Activated CD8-positive, alpha-beta memory T cell treated with anti-CD3 and anti-CD28 coated beads, Interleukin-2, amount 10 ng/mL, durations not matched to agents 7 days and 5 days (primary cell): ENCODE measurements around the gene ACAD8. TPM values are rescaled to one million over a fixed set of nuclear protein-coding genes. Genes with fewer than 3 reads are reported as not detected.
A peak's percentile ranks its signal among the peaks of the same experiment; 100 is the strongest.

Experiments used
- ATAC-seq: fragments of 150-1000 bp; cut with Tn5 transposase; one replicate; pipeline ENCODE4 v1.10.0; 2021; ENCODE audit warnings: moderate library complexity
- CTCF ChIA-PET: fragments of 350-600 bp; sonication (Branson Sonifier 250); formaldehyde crosslinking; loops from one replicate; lab custom pipeline; 2021; ENCODE audit warnings: antibody characterized with exemption; lab: Charles Lee
- DNase-seq: peaks from one replicate; pipeline ENCODE4 v3.0.0-alpha.2; 2020
- H3K27ac Mint-ChIP-seq: one replicate; pipeline ENCODE4 v1.8.0; 2021; ENCODE audit warnings: mild to moderate bottlenecking, mixed read lengths
- H3K27me3 Mint-ChIP-seq: one replicate; pipeline ENCODE4 v1.8.0; 2021; ENCODE audit warnings: mixed read lengths
- H3K36me3 Mint-ChIP-seq: one replicate; pipeline ENCODE4 v1.8.0; 2021; ENCODE audit warnings: mild to moderate bottlenecking, mixed read lengths
- H3K4me1 Mint-ChIP-seq: one replicate; pipeline ENCODE4 v1.8.0; 2021; ENCODE audit warnings: mixed read lengths
- H3K4me3 Mint-ChIP-seq: one replicate; pipeline ENCODE4 v1.8.0; 2021; ENCODE audit warnings: mild to moderate bottlenecking, moderate library complexity, mixed read lengths
- H3K9me3 Mint-ChIP-seq: one replicate; pipeline ENCODE4 v1.8.0; 2022; ENCODE audit warnings: low read depth, mixed read lengths
- total RNA-seq, 2 experiments: library from RNA; stranded (reverse); gene quantifications; one replicate each; pipeline ENCODE4 v1.2.3, GENCODE V29; 2021

The ACAD8 gene
- total RNA-seq, 2 experiments from 2014 or later, result 29.4 to 31.6 TPM

DNA sequence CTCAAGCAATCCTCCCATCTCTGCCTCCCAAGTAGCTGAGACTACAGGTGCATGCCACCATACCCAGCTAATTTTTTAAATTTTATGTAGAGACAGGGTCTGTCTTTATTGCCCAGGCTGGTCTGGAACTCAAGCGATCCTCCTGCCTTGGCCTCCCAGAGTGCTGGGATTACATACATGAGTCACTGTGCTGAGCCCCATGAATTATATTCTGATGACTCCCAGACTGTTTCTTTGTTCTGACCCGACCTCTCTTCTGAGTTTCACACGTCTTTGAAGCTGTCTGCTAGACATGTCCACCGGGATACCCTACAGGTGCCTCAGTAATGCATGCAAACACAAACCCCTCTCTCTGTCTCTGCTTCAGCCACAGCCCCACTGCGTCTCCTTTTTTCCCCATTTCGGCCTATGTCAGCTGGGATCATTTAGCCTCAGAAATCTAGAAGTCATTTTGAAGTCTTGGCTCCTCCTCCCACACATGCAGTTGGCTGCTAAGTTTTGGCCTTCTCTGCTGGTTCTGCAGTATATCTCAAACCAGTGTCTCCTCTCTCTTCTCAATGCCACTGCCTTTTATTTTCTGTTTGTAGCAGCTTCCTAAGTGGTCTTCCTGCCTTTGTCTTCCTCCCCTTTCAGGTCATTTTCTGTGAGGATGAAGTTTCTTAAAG, 24.1 kb upstream of the ACAD8 start:
- Mint-ChIP-seq H3K4me1 (peaks cover 71% of the 10 kb centered on the region), H3K27ac (no peak overlapping the region), H3K9me3 (no peaks in the 10 kb centered on the region), H3K4me3 (no peak overlapping the region), H3K36me3 (peaks cover 3% of the 10 kb centered on the region), H3K27me3 (no peaks in the 10 kb centered on the region)
- DNase-seq, result no peak
- CTCF ChIA-PET, result interaction anchor here (0.9 to 2.5 kb wide), 9 partner anchors 15 to 167 kb away, joined by 3 to 8 read pairs (median 4); partner anchors contain the start of genes ACAD8 and GLB1L3
- ATAC-seq, result no peak

DNA sequence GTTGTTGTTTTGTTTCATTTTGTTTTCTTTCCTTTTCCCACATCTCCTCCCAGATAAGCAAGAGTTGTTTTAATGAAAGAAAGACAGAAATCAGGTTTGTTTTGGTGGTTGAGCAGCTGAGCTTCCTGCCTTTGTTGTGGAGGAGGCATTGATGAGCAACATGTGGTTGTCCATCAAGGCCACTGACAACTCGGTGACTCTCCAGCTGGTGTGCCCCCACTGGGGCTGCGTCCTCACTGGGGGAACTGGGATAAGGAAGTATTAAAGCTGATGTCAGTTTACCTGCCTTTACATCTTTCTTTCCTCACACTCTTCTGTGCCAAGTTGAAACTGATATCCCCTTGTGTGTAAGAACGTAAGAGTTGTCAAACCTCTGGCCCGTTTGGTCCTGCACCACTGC, 23.0 kb upstream of the ACAD8 start:
- Mint-ChIP-seq H3K27ac (no peak overlapping the region), H3K4me3 (no peak overlapping the region), H3K36me3 (peaks cover 6% of the 10 kb centered on the region), H3K4me1 (peaks cover 71% of the 10 kb centered on the region), H3K9me3 (no peaks in the 10 kb centered on the region), H3K27me3 (no peaks in the 10 kb centered on the region)
- CTCF ChIA-PET, result interaction anchor here (1.1 to 2.5 kb wide), 4 partner anchors 10 to 19 kb away, joined by 3 to 8 read pairs (median 6); no protein-coding TSS in a partner anchor
- DNase-seq (no peak), ATAC-seq (no peak)

- Mint-ChIP-seq H3K9me3 (no peaks in the 10 kb centered on the region), H3K4me1 (peaks cover 56% of the 10 kb centered on the region), H3K4me3 (no peak overlapping the region), H3K36me3 (peaks cover 9% of the 10 kb centered on the region), H3K27ac (peak overlapping the region; percentile 20), H3K27me3 (no peaks in the 10 kb centered on the region)
- DNase-seq, result no peak
- no peak for ATAC-seq
- CTCF ChIA-PET, result interaction anchor here (1.1 kb wide), 1 partner anchor 26 kb away, joined by 3 read pairs; no protein-coding TSS in a partner anchor
Observed at GRCh38 chr11:134231958-134232659, 21.3 kb upstream of the ACAD8 start.

DNA sequence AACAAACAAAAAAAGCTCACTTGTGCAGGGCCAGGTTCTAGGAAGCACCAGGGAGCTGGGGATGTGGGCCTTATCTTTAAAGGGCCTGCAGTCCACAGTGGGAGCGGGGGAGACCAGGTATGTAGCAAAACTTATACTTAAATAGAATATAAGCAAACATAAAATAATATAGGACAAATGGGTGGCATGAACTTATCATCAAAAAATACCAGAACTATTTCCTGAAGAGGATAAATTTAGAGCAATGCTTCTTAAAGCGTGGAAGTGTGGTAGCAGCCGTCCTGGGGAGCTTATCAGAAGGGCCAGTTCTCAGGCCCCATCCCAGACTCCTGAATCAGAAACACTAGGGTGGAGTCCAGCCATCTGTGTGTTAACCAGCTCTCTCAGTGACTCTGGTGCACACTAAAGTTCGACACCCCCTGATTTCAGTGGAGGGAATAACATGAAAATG, 19.6 kb upstream of the ACAD8 start:
- Mint-ChIP-seq H3K4me1 (peaks cover 41% of the 10 kb centered on the region), H3K9me3 (no peaks in the 10 kb centered on the region), H3K4me3 (no peak overlapping the region), H3K27ac (no peak overlapping the region), H3K27me3 (no peaks in the 10 kb centered on the region), H3K36me3 (peaks cover 13% of the 10 kb centered on the region)
- DNase-seq (no peak), ATAC-seq (no peak)
- CTCF ChIA-PET, result interaction anchor here (1.2 to 2.3 kb wide), 5 partner anchors 8 to 45 kb away, joined by 3 to 9 read pairs (median 4); partner anchors contain the start of gene VPS26B

GRCh38 chr11:134235399-134235798, 18.0 kb upstream of the ACAD8 start:
- CTCF ChIA-PET, result interaction anchor here (2.3 kb wide), 1 partner anchor 10 kb away, joined by 9 read pairs; the partner anchor contains the start of gene VPS26B
- H3K36me3 Mint-ChIP-seq, result peaks cover 19% of the 10 kb centered on the region

GRCh38 chr11:134236834-134237556, 16.4 kb upstream of the ACAD8 start:
- no peak for ATAC-seq
- H3K4me1 Mint-ChIP-seq, result peaks cover 13% of the 10 kb centered on the region
- no peak overlapping the region for H3K27ac Mint-ChIP-seq
- peaks cover 19% of the 10 kb centered on the region for H3K36me3 Mint-ChIP-seq
- no peak for DNase-seq
- H3K4me3 Mint-ChIP-seq, result no peak overlapping the region
- H3K27me3 Mint-ChIP-seq, result no peaks in the 10 kb centered on the region
- H3K9me3 Mint-ChIP-seq, result no peaks in the 10 kb centered on the region
- CTCF ChIA-PET, result interaction anchor here (0.6 kb wide), 1 partner anchor 30 kb away, joined by 4 read pairs; no protein-coding TSS in a partner anchor

More at GRCh38 chr11:134235399-134235798, 18.0 kb upstream of the ACAD8 start:
- DNase-seq (no peak), ATAC-seq (no peak)
- H3K27me3 Mint-ChIP-seq, result no peaks in the 10 kb centered on the region
- H3K4me1 Mint-ChIP-seq, result peaks cover 25% of the 10 kb centered on the region
- H3K9me3 Mint-ChIP-seq, result no peaks in the 10 kb centered on the region
- no peak overlapping the region for H3K4me3 Mint-ChIP-seq
- H3K27ac Mint-ChIP-seq, result no peak overlapping the region

- H3K27ac Mint-ChIP-seq, result no peak overlapping the region
Observed at GRCh38 chr11:134237557-134237922, 15.8 kb upstream of the ACAD8 start.

GRCh38 chr11:134238956-134239355, 14.4 kb upstream of the ACAD8 start:
- DNase-seq (no peak), ATAC-seq (no peak)
- CTCF ChIA-PET, result interaction anchor here (0.8 to 1.7 kb wide), 2 partner anchors 13 to 14 kb away, joined by 3 to 5 read pairs; partner anchors contain the start of gene VPS26B
- no peaks in the 10 kb centered on the region for H3K9me3 Mint-ChIP-seq
- H3K36me3 Mint-ChIP-seq, result peaks cover 29% of the 10 kb centered on the region
- no peak overlapping the region for H3K4me3 Mint-ChIP-seq
- no peak overlapping the region for H3K27ac Mint-ChIP-seq
- H3K27me3 Mint-ChIP-seq, result no peaks in the 10 kb centered on the region
- no peaks in the 10 kb centered on the region for H3K4me1 Mint-ChIP-seq

More at GRCh38 chr11:134237557-134237922, 15.8 kb upstream of the ACAD8 start:
- Mint-ChIP-seq H3K9me3 (no peaks in the 10 kb centered on the region), H3K4me1 (peaks cover 7% of the 10 kb centered on the region), H3K27me3 (no peaks in the 10 kb centered on the region), H3K36me3 (peaks cover 19% of the 10 kb centered on the region), H3K4me3 (no peak overlapping the region)
- DNase-seq, result no peak
- ATAC-seq, result no peak
- CTCF ChIA-PET, result interaction anchor here (0.6 kb wide), 1 partner anchor 30 kb away, joined by 4 read pairs; no protein-coding TSS in a partner anchor

DNA sequence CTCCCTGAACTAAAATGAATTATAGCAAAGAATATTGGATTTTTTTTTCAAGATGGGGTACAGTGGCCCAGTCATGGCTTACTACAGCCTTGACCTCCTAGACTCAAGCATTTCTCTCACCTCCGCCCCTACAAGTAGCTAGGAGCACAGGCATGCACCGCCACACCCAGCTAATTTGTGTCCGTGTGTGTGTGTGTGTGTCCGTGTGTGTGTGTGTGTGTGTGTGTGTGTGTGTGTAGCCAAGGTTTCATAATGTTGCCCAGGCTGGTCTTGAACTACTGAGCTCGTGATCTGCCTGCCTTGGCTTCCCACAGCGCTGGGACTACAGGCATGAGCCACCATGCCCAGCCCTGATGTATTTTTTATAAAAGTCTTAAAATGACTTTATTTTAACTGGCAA, 12.8 kb upstream of the ACAD8 start:
- ATAC-seq (no peak), DNase-seq (no peak)
- Mint-ChIP-seq H3K4me3 (no peak overlapping the region), H3K36me3 (peaks cover 30% of the 10 kb centered on the region), H3K9me3 (no peaks in the 10 kb centered on the region), H3K27me3 (no peaks in the 10 kb centered on the region), H3K4me1 (no peaks in the 10 kb centered on the region), H3K27ac (no peak overlapping the region)
- CTCF ChIA-PET, result interaction anchor here (1.7 kb wide), 1 partner anchor 15 kb away, joined by 5 read pairs; the partner anchor contains the start of gene VPS26B

DNA sequence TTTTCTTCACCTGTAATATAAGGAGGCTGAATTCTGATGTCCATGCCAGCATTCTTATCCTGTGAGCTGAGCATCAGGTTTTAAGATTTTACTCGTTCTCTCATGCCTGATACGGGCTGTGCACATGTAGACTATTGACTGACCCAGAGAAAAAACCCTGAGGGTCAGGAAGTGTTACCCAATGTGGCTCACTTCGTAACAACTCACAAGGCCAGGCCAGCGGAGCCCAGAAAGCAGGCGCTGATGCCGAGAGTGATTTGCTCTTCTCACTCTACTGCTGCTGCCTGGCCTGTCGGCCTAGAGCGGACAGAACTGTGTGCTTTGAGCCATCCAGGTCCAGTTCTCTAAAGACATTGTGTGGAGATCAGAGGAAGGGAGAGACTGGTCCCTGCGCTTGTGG, 11.0 kb upstream of the ACAD8 start:
- no peaks in the 10 kb centered on the region for H3K9me3 Mint-ChIP-seq
- CTCF ChIA-PET, result interaction anchor here (1.0 kb wide), 1 partner anchor 20 kb away, joined by 3 read pairs; no protein-coding TSS in a partner anchor
- H3K27ac Mint-ChIP-seq, result no peak overlapping the region
- no peaks in the 10 kb centered on the region for H3K27me3 Mint-ChIP-seq
- H3K4me1 Mint-ChIP-seq, result no peaks in the 10 kb centered on the region
- H3K36me3 Mint-ChIP-seq, result peaks cover 32% of the 10 kb centered on the region
- ATAC-seq (no peak), DNase-seq (no peak)
- H3K4me3 Mint-ChIP-seq, result no peak overlapping the region

DNA sequence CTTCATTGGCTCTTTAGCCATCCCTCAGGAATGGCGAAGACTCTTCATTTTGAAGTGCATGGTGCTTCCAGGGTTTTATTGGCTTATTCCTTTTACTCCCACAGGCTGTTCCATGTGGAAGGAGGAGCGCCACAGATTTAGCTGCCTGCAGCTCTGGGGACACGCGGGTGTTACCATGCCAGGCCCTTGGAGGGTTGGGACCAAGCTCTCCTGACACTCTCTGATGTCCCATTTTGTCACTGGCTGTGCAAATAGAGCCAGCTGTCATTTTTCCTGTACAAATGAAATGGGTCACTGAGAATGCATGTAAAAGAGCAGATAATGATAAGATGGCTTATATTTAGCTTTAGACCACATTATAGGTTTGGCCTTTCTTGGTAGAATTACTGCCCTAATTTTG, 9.5 kb upstream of the ACAD8 start:
- no peak for ATAC-seq
- Mint-ChIP-seq H3K27ac (no peak overlapping the region), H3K4me3 (no peak overlapping the region), H3K27me3 (no peaks in the 10 kb centered on the region), H3K9me3 (no peaks in the 10 kb centered on the region), H3K36me3 (peaks cover 37% of the 10 kb centered on the region), H3K4me1 (peaks cover 7% of the 10 kb centered on the region)
- CTCF ChIA-PET, result interaction anchor here (0.6 to 2.3 kb wide), 8 partner anchors 10 to 35 kb away, joined by 3 to 8 read pairs (median 4); partner anchors contain the start of genes ACAD8, NCAPD3, THYN1 and VPS26B
- DNase-seq, result no peak

DNA sequence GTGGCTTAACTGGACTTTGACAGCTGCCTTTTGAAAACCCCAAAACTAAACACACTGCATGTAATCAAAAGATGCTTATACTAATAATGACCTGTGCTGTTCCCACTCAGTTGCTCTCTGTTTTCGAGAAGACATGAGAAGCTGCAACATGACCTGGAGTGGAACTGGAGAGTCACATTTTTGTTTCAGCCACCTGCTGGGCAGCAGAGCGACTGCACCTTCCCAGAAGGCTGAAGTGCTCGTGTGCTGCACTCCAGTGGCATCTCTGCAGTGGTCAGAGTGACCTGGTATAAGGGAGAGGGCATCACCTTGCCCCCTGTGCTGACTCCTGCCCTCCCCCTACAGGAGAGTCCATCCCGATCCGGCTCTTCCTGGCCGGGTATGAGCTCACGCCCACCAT, 8.8 kb upstream of the ACAD8 start:
- CTCF ChIA-PET, result interaction anchor here (0.6 to 2.3 kb wide), 9 partner anchors 9 to 37 kb away, joined by 3 to 8 read pairs (median 5); partner anchors contain the start of genes ACAD8, NCAPD3, THYN1 and VPS26B
- DNase-seq (no peak), ATAC-seq (peak; percentile 48)
- H3K4me1 Mint-ChIP-seq, result peaks cover 13% of the 10 kb centered on the region
- H3K9me3 Mint-ChIP-seq, result no peaks in the 10 kb centered on the region
- H3K27ac Mint-ChIP-seq, result peak overlapping the region; percentile 37
- H3K4me3 Mint-ChIP-seq, result no peak overlapping the region
- H3K36me3 Mint-ChIP-seq, result peaks cover 39% of the 10 kb centered on the region
- no peaks in the 10 kb centered on the region for H3K27me3 Mint-ChIP-seq
